OCI-LY7 (cell line): ENCODE data around the gene PLCB3. TPM values are rescaled to one million over a fixed set of nuclear protein-coding genes. Genes with fewer than 3 reads are reported as not detected.

Experiments
- BruUV-seq: library from RNA; stranded (reverse); fragments of 400-500 nt; replicated peaks from 2 replicates; lab custom pipeline; 2021; lab: Mats Ljungman, UMichigan
- CTCF ChIA-PET: fragments of 300-600 bp; sonication (Branson Sonifier 250); formaldehyde crosslinking; loops from one replicate; lab custom pipeline; 2022; ENCODE audit warnings: antibody characterized with exemption; ENCODE audit not compliant: unreplicated experiment; lab: Charles Lee
- POLR2A ChIA-PET: fragments of 300-600 bp; sonication (Branson Sonifier 250); formaldehyde crosslinking; loops from one replicate; lab custom pipeline; 2022; ENCODE audit warnings: antibody characterized with exemption; lab: Charles Lee
- DNase-seq: peaks from one replicate; pipeline ENCODE4 v3.0.0-alpha.2; 2015; ENCODE audit warnings: low spot score
- H2AFZ ChIP-seq: fragments of 200-600 bp; sonication (generic), shearing (Covaris generic); 2 replicates; pipeline ENCODE4 v1.6.1; 2014; ENCODE audit warnings: mild to moderate bottlenecking, antibody characterized with exemption, low read length, moderate library complexity
- H3K27ac ChIP-seq: fragments of 200-600 bp; sonication (generic); 2 replicates; pipeline ENCODE4 v1.5.1; 2014; ENCODE audit warnings: mixed run types, low read depth, mild to moderate bottlenecking, moderate library complexity, low read length, inconsistent platforms; ENCODE audit not compliant: poor library complexity, severe bottlenecking
- H3K36me3 ChIP-seq: fragments of 200-600 bp; sonication (generic); 2 replicates; pipeline ENCODE4 v1.6.1; 2014; ENCODE audit warnings: mild to moderate bottlenecking, antibody characterized with exemption, low read length, moderate library complexity, mixed read lengths; ENCODE audit not compliant: insufficient read depth
- H3K4me1 ChIP-seq: fragments of 200-600 bp; sonication (generic); 2 replicates; pipeline ENCODE4 v1.5.1; 2014; ENCODE audit warnings: mild to moderate bottlenecking, low read length; ENCODE audit not compliant: insufficient read depth, poor library complexity, severe bottlenecking
- H3K4me2 ChIP-seq: fragments of 200-600 bp; sonication (generic); 2 replicates; pipeline ENCODE4 v1.6.1; 2014; ENCODE audit warnings: mild to moderate bottlenecking, low read length
- H3K4me3 ChIP-seq: fragments of 200-600 bp; sonication (generic); 2 replicates; pipeline ENCODE4 v1.5.1; 2014; ENCODE audit warnings: mild to moderate bottlenecking, low read depth, low read length; ENCODE audit not compliant: poor library complexity, severe bottlenecking
- H3K79me2 ChIP-seq: fragments of 200-600 bp; sonication (generic); 2 replicates; pipeline ENCODE4 v1.6.1; 2016; ENCODE audit warnings: low read depth, mild to moderate bottlenecking, low read length, moderate library complexity, mixed read lengths; ENCODE audit not compliant: insufficient read depth
- H3K9me2 ChIP-seq: fragments of 200-600 bp; sonication (generic); 2 replicates; pipeline ENCODE4 v1.6.1; 2016; ENCODE audit warnings: mild to moderate bottlenecking, low read length, mixed read lengths; ENCODE audit not compliant: insufficient read depth
- H3K9me3 ChIP-seq: fragments of 200-600 bp; sonication (generic); 2 replicates; pipeline ENCODE4 v1.6.1; 2014; ENCODE audit warnings: mild to moderate bottlenecking, mixed run types, low read length, mixed read lengths
- H4K20me1 ChIP-seq: fragments of 200-600 bp; sonication (generic); 2 replicates; pipeline ENCODE4 v1.6.1; 2014; ENCODE audit warnings: mild to moderate bottlenecking, antibody characterized with exemption, low read length, moderate library complexity, mixed read lengths; ENCODE audit not compliant: insufficient read depth
- CTCF ChIP-seq: fragments of 200-600 bp; sonication (generic); conservative IDR thresholded peaks from 2 replicates; pipeline ENCODE4 v1.5.1; 2014; ENCODE audit warnings: mild to moderate bottlenecking, antibody characterized with exemption, low read length, moderate library complexity, mixed read lengths
- EZH2phosphoT487 ChIP-seq: fragments of 200-600 bp; sonication (generic); IDR thresholded peaks from 2 replicates; pipeline ENCODE4 v1.6.1; 2018; ENCODE audit warnings: low read depth, borderline replicate concordance, mild to moderate bottlenecking, mixed run types, antibody characterized with exemption, low read length, moderate library complexity, mixed read lengths
- intact Hi-C: fragments of 100-400 bp; cut with micrococcal nuclease; formaldehyde crosslinking; loops from one replicate; pipeline ENCODE4 v1.10.0; 2022; ENCODE audit not compliant: unreplicated experiment
- total RNA-seq, 2 experiments: library from RNA; depleted of rRNA in 1 of 2; stranded (reverse); fragments of >200 nt in 1 of 2; shearing (Covaris generic) in 1 of 2; gene quantifications; 2 replicates each; pipeline ENCODE4 v1.2.3, GENCODE V29; 2014 to 2022

Gene PLCB3
- total RNA-seq, 2 experiments from 2014 or later, result 7.6 to 10.3 TPM

DNA sequence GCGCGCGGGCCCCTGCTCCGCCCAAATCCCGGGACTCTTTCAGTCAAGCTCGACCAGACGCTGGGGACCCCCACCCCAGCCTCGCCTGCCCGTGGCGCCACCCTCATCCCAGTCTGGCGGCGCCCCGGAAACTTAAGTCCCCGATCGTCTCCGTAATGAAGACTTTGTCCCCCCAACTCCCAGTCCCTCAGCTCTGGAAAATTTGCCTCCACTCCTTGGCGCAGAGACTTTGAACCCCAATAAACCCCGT is 348 bp downstream of the PLCB3 start:
- Histone ChIP-seq H3K4me1 (peaks cover 55% of the 10 kb centered on the region), H3K9me2 (no peaks in the 10 kb centered on the region), H3K4me3 (peak overlapping the region; percentile 76), H2AFZ (peak overlapping the region; percentile 54; the same call in 1 of the 2 replicates), H3K9me3 (no peaks in the 10 kb centered on the region), H3K27ac (no peak overlapping the region), H3K79me2 (no peaks in the 10 kb centered on the region), H3K36me3 (no peaks in the 10 kb centered on the region), H3K4me2 (peak overlapping the region; percentile 98), H4K20me1 (no peaks in the 10 kb centered on the region)
- BruUV-seq, result no TSS peak
- DNase-seq, result no peak
- ChIA-PET POLR2A (no interaction called here), CTCF (interaction anchor here (0.6 to 1.3 kb wide), 2 partner anchors 45 to 66 kb away, joined by 3 read pairs; partner anchors contain the start of gene TRMT112)
- intact Hi-C loops, result loop anchor here (1.0 kb wide), 1 partner anchor 18 kb away; no protein-coding TSS in a partner anchor
- TF ChIP-seq EZH2phosphoT487, result no peak
- TF ChIP-seq CTCF, result no peak

GRCh38 chr11:64252003-64252872 is 908 bp downstream of the PLCB3 start:
- intact Hi-C loops, result no loop called here
- no TSS peak for BruUV-seq

More at GRCh38 chr11:64252003-64252872, 908 bp downstream of the PLCB3 start:
- peaks cover 51% of the 10 kb centered on the region for H3K4me1 ChIP-seq
- no peaks in the 10 kb centered on the region for H3K36me3 ChIP-seq
- POLR2A ChIA-PET, result interaction anchor here (0.6 to 0.7 kb wide), 2 partner anchors 35 to 670 kb away, joined by 3 to 7 read pairs; no protein-coding TSS in a partner anchor
- CTCF ChIA-PET, result interaction anchor here (0.5 to 1.3 kb wide), 3 partner anchors 34 to 65 kb away, joined by 3 to 4 read pairs (median 3); partner anchors contain the start of gene TRMT112
- no peaks in the 10 kb centered on the region for H3K9me2 ChIP-seq
- peak overlapping the region; percentile 76 for H3K4me3 ChIP-seq
- peak; percentile 36 for DNase-seq
- no peaks in the 10 kb centered on the region for H3K9me3 ChIP-seq
- H3K79me2 ChIP-seq, result no peaks in the 10 kb centered on the region
- no peak overlapping the region for H3K27ac ChIP-seq
- H2AFZ ChIP-seq, result peak overlapping the region; percentile 54; the same call in 1 of the 2 replicates
- TF ChIP-seq CTCF (peak; percentile 71), EZH2phosphoT487 (no peak)
- no peaks in the 10 kb centered on the region for H4K20me1 ChIP-seq
- peak overlapping the region; percentile 98 for H3K4me2 ChIP-seq
